Activated B cell treated with CpG ODN at 0.5 μM for 24 hours (primary cell): Measurements from ENCODE around the gene SPCS1. TPM values are rescaled to one million over a fixed set of nuclear protein-coding genes. Genes with fewer than 3 reads are reported as not detected.

ENCODE experiments used
- ATAC-seq: fragments of 200-7000 bp; cut with Tn5 transposase; one replicate; pipeline ENCODE4 v1.10.0; 2021; ENCODE audit warnings: low read depth, mild to moderate bottlenecking, moderate library complexity
- CTCF ChIA-PET: fragments of 350-600 bp; sonication (Branson Sonifier 250); formaldehyde crosslinking; loops from one replicate; lab custom pipeline; 2021; ENCODE audit warnings: antibody characterized with exemption; lab: Charles Lee
- POLR2A ChIA-PET: fragments of 350-600 bp; sonication (Branson Sonifier 250); formaldehyde crosslinking; loops from one replicate; lab custom pipeline; 2021; ENCODE audit warnings: antibody characterized with exemption; lab: Charles Lee
- DNase-seq: peaks from one replicate; pipeline ENCODE4 v3.0.0; 2022
- H3K27ac Mint-ChIP-seq: one replicate; pipeline ENCODE4 v1.8.0; 2020; ENCODE audit warnings: mixed read lengths
- H3K27me3 Mint-ChIP-seq: one replicate; pipeline ENCODE4 v1.8.0; 2021; ENCODE audit warnings: mixed read lengths
- H3K36me3 Mint-ChIP-seq: one replicate; pipeline ENCODE4 v1.8.0; 2021; ENCODE audit warnings: low read depth, mixed read lengths
- H3K4me1 Mint-ChIP-seq: one replicate; pipeline ENCODE4 v1.8.0; 2021; ENCODE audit warnings: mixed read lengths
- H3K4me3 Mint-ChIP-seq: one replicate; pipeline ENCODE4 v1.8.0; 2020; ENCODE audit warnings: mild to moderate bottlenecking, mixed read lengths
- H3K9me3 Mint-ChIP-seq: one replicate; pipeline ENCODE4 v1.8.0; 2020; ENCODE audit warnings: mixed read lengths
- intact Hi-C: fragments of 100-400 bp; cut with micrococcal nuclease; formaldehyde crosslinking; loops from one replicate; pipeline ENCODE4 v1.15.1; 2024
- total RNA-seq: library from RNA; stranded (reverse); gene quantifications from 2 replicates; pipeline ENCODE4 v1.2.3, GENCODE V29; 2022
- TF ChIP-seq, protein P1 (sequence below): fragments of 200-600 bp; IDR thresholded peaks from one replicate; pipeline ENCODE4 v1.8.0; 2022; ENCODE audit warnings: antibody characterized with exemption, mild to moderate bottlenecking

Gene SPCS1
- total RNA-seq, 1 donor from 2014 or later, result 78.0 TPM

DNA sequence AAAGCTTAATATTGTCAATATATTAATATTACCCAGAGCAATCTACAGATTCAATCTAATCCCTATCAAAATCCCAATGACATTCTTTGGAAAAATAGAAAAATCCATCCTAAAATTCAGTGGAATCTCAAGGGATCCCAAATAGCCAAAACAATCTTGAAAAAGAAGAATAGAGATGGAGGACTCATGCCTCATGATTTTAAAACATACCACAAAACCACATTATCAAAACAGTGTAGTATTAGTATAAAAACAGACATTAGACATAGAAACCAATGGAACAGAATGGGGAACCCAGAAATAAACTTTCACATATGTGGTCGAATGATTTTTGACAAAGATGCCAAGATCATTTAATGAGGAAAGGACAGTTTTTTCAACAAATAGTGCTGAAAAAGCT is 50.2 kb downstream of the SPCS1 start:
- CTCF ChIA-PET, result no interaction called here
- H3K27ac Mint-ChIP-seq, result no peak overlapping the region
- peaks cover 78% of the 10 kb centered on the region for H3K36me3 Mint-ChIP-seq
- POLR2A ChIA-PET, result no interaction called here
- H3K4me3 Mint-ChIP-seq, result no peak overlapping the region
- no peaks in the 10 kb centered on the region for H3K27me3 Mint-ChIP-seq
- ATAC-seq (no peak), DNase-seq (no peak)
- H3K4me1 Mint-ChIP-seq, result no peaks in the 10 kb centered on the region
- no peaks in the 10 kb centered on the region for H3K9me3 Mint-ChIP-seq
- TF ChIP-seq, protein P1, sequence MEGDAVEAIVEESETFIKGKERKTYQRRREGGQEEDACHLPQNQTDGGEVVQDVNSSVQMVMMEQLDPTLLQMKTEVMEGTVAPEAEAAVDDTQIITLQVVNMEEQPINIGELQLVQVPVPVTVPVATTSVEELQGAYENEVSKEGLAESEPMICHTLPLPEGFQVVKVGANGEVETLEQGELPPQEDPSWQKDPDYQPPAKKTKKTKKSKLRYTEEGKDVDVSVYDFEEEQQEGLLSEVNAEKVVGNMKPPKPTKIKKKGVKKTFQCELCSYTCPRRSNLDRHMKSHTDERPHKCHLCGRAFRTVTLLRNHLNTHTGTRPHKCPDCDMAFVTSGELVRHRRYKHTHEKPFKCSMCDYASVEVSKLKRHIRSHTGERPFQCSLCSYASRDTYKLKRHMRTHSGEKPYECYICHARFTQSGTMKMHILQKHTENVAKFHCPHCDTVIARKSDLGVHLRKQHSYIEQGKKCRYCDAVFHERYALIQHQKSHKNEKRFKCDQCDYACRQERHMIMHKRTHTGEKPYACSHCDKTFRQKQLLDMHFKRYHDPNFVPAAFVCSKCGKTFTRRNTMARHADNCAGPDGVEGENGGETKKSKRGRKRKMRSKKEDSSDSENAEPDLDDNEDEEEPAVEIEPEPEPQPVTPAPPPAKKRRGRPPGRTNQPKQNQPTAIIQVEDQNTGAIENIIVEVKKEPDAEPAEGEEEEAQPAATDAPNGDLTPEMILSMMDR, result no peak
- intact Hi-C loops, result no loop called here

Other genes with a start within 250 kb of the SPCS1 start
- 0.64 and 0.71 TPM in 2 replicates for gene STAB1, start 210.8 kb upstream of the SPCS1 start, total RNA-seq
- 9.5 and 9.9 TPM in 2 replicates for gene NT5DC2, start 172.2 kb upstream of the SPCS1 start, total RNA-seq
- 11.7 and 13.6 TPM in 2 replicates for gene UQCC5, start 169.5 kb upstream of the SPCS1 start, total RNA-seq
- gene PBRM1, start 20.2 kb upstream of the SPCS1 start, total RNA-seq, result 60.0 and 62.1 TPM in 2 replicates
- 137 and 145 TPM in 2 replicates for gene GNL3, start 20.1 kb upstream of the SPCS1 start, total RNA-seq
- 20.4 and 22.2 TPM in 2 replicates for gene GLT8D1, start 315 bp upstream of the SPCS1 start, total RNA-seq
- 23.0 and 24.5 TPM in 2 replicates for gene NEK4, start 64.8 kb downstream of the SPCS1 start, total RNA-seq
- gene ITIH1, start 71.5 kb downstream of the SPCS1 start, total RNA-seq, result 0.42 and 0.80 TPM in 2 replicates
- not detected in 2 replicates for gene ITIH3, start 88.7 kb downstream of the SPCS1 start, total RNA-seq
- gene ITIH4, start 124.6 kb downstream of the SPCS1 start, total RNA-seq, result 15.4 and 15.7 TPM in 2 replicates
- 0.83 and 1.6 TPM in 2 replicates for gene MUSTN1, start 128.9 kb downstream of the SPCS1 start, total RNA-seq
- gene STIMATE, start 191.4 kb downstream of the SPCS1 start, total RNA-seq, result 20.8 and 25.8 TPM in 2 replicates